Left lung (tissue), 10 donors: ENCODE data around the gene DAP. TPM values are rescaled to one million over a fixed set of nuclear protein-coding genes. Genes with fewer than 3 reads are reported as not detected.

Source experiments
- ATAC-seq: fragments of 200-7000 bp; cut with Tn5 transposase; one replicate; pipeline ENCODE4 v1.9.1; 2020; ENCODE audit warnings: moderate library complexity
- DNase-seq, 4 donors: peaks; one replicate each; pipeline ENCODE4 v3.0.0-alpha.2; 2013 to 2020
- H3K27ac ChIP-seq, 2 donors: fragments of 200-600 bp; sonication (generic) in 1 of 2; one replicate each; pipeline versions ENCODE4 v1.5.0 to v1.8.0; 2020 to 2021
- H3K27me3 ChIP-seq, 2 donors: fragments of 200-600 bp; sonication (generic) in 1 of 2; one replicate each; pipeline versions ENCODE4 v1.5.0 to v1.8.0; 2020 to 2021
- H3K36me3 ChIP-seq, 2 donors: fragments of 200-600 bp; sonication (generic) in 1 of 2; one replicate each; pipeline versions ENCODE4 v1.5.0 to v1.8.0; 2020 to 2021
- H3K4me1 ChIP-seq, 2 donors: fragments of 200-600 bp; one replicate each; pipeline ENCODE4 v1.8.0; 2021
- H3K4me3 ChIP-seq, 2 donors: fragments of 200-600 bp; sonication (generic) in 1 of 2; one replicate each; pipeline versions ENCODE4 v1.5.0 to v1.8.0; 2020 to 2021; ENCODE audit warnings: mild to moderate bottlenecking in 1 of 2
- H3K9me3 ChIP-seq, 2 donors: fragments of 200-600 bp; sonication (generic) in 1 of 2; one replicate each; pipeline versions ENCODE4 v1.5.0 to v1.8.0; 2020 to 2021
- intact Hi-C, 2 donors: fragments of 100-400 bp; cut with DNase I; formaldehyde crosslinking; loops; one replicate each; pipeline versions ENCODE4 v1.11.2 to v1.14.2; 2022
- polyA plus RNA-seq, 6 donors: library from polyadenylated mRNA; unstranded; fragments of 120-200 nt; gene quantifications; one replicate each; pipeline ENCODE4 v1.2.1, GENCODE V29; 2013; ENCODE audit not compliant: insufficient read length in 6 of 6
- total RNA-seq, 2 donors: library from RNA; stranded (reverse); fragmentation: NEBNext Ultra II Directional; extraction: Animal tissue kit (Norgen Biotek cat#: 25700); gene quantifications; one replicate each; pipeline ENCODE4 v1.2.1, GENCODE V29; 2021
- TF ChIP-seq, protein P1 (sequence below), 2 donors: fragments of 200-600 bp; sonication (generic) in 1 of 2; IDR thresholded peaks; one replicate each; pipeline versions ENCODE4 v1.5.0 to v1.8.0; 2021; ENCODE audit warnings: antibody characterized with exemption in 2 of 2
- donor health status: DM: no; HTN: yes; CAD: no.
- donor health status: DM: no; HTN: no; CAD: no.

DAP gene
- total and polyA plus RNA-seq, 8 donors, result 78.5 to 125 (median 107) TPM

DNA sequence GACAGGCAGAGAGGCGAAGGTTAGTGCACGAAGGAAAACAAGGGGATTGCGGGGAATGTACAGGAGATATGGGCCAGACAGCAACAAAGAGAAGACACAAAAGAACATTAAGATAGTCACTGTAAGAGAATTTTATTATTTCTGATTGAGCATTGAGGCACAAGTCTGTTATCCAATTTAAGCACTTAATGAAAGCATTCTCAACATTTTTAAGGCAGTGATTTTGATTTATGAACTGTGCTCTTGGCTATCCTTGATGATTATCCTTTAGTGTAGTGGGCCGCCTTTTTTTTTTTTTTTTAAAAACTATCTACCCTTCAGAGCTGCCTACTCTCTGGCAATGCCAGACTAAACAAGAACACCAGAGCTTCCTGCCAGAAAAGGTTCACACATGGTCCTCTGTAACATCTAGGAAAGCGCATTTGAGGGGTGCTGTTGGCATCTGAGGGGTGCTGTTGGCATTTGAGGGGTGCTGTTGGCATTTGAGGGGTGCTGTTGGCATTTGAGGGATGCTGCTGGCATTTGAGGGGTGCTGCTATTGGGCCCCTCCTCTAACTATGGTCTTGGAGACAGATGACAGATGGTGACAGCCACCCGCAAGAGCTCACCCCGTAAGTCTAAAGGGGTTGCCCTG, 3.0 kb downstream of the DAP start:
- no peak for DNase-seq
- H3K27ac ChIP-seq, result no peak overlapping the region
- ATAC-seq, result no peak
- TF ChIP-seq, protein P1, sequence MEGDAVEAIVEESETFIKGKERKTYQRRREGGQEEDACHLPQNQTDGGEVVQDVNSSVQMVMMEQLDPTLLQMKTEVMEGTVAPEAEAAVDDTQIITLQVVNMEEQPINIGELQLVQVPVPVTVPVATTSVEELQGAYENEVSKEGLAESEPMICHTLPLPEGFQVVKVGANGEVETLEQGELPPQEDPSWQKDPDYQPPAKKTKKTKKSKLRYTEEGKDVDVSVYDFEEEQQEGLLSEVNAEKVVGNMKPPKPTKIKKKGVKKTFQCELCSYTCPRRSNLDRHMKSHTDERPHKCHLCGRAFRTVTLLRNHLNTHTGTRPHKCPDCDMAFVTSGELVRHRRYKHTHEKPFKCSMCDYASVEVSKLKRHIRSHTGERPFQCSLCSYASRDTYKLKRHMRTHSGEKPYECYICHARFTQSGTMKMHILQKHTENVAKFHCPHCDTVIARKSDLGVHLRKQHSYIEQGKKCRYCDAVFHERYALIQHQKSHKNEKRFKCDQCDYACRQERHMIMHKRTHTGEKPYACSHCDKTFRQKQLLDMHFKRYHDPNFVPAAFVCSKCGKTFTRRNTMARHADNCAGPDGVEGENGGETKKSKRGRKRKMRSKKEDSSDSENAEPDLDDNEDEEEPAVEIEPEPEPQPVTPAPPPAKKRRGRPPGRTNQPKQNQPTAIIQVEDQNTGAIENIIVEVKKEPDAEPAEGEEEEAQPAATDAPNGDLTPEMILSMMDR (IDR thresholded peaks at IDR 0.05), result no peak
- H3K9me3 ChIP-seq, result no peaks in the 10 kb centered on the region
- H3K36me3 ChIP-seq, result peaks cover 0 to 25% of the 10 kb centered on the region in 2 donors
- H3K27me3 ChIP-seq, result no peaks in the 10 kb centered on the region
- no peak overlapping the region for H3K4me3 ChIP-seq
- intact Hi-C loops, result no loop called here
- peaks cover 5 to 53% of the 10 kb centered on the region in 2 donors for H3K4me1 ChIP-seq

DNA sequence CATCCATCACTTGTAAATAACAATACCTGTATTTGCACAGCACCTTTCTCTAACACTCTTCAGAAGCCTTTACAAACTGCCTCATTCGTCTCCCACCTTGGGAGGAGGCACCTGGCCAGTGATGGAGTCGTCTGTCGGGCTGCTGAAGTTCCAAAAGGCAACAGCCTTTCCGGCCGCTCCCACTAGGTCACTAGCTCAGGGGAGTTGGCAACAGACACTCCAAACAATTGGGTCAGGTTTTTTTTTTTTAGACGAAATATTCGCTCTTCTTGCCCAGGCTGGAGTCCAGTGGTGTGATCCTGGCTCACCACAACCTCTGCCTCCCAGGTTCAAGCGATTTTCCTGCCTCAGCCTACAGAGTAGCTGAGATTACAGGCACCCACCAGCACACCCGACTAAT, 4.0 kb downstream of the DAP start:
- DNase-seq (no peak), ATAC-seq (no peak)
- H3K27me3 ChIP-seq, result no peaks in the 10 kb centered on the region
- intact Hi-C loops, result no loop called here
- peaks cover 5 to 47% of the 10 kb centered on the region in 2 donors for H3K4me1 ChIP-seq
- no peak overlapping the region for H3K27ac ChIP-seq
- TF ChIP-seq, protein P1 (IDR thresholded peaks at IDR 0.05), result no peak
- no peaks in the 10 kb centered on the region for H3K9me3 ChIP-seq
- H3K36me3 ChIP-seq, result peaks cover 0 to 32% of the 10 kb centered on the region in 2 donors
- no peak overlapping the region for H3K4me3 ChIP-seq

DNA sequence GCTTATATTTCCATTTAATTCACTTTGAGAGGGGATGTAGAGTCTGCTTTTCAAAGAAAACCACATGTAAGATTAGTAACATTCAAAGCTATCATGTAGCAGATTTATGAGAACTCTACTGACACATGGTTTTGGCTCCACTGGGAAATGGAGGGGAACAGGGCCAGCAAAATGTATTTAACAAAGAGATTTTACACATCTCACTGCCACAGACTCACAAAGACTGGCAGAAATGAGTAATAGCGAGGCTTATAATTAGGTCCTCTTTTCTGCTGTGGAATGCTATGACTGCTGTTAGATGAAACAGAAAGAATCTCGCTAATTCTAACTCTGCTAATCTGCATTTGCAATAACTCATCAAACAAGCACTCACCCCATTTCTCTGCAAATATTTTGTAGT, 4.5 kb downstream of the DAP start:
- Histone ChIP-seq H3K27ac (no peak overlapping the region), H3K27me3 (no peaks in the 10 kb centered on the region), H3K4me1 (peaks cover 5 to 42% of the 10 kb centered on the region in 2 donors), H3K4me3 (no peak overlapping the region), H3K36me3 (peaks cover 0 to 32% of the 10 kb centered on the region in 2 donors), H3K9me3 (no peaks in the 10 kb centered on the region)
- DNase-seq, result no peak
- ATAC-seq, result no peak
- intact Hi-C loops, result no loop called here
- TF ChIP-seq, protein P1 (IDR thresholded peaks at IDR 0.05), result no peak

DNA sequence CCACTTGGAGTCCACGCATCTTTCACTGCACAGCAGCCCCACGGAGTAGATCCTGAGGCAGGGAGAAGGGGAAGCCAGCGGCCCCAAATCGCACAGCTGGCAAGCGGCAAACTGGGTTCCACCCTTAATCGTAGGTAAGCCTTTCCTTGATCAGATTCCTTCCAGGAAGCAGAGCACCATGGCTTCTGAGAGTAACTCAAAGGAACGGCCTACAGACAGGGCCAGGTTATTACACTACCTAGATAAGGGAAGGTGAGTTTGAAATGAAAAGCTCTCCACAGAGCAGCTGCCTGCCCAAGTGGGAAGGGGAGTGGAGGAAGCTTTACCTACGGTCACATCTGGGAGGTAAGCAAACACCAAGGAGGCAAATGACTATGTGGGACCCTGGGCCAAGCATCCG, 7.9 kb downstream of the DAP start:
- H3K4me1 ChIP-seq, result peaks cover 5 to 20% of the 10 kb centered on the region in 2 donors
- no peak overlapping the region for H3K4me3 ChIP-seq
- no peaks in the 10 kb centered on the region for H3K9me3 ChIP-seq
- no peak overlapping the region for H3K27ac ChIP-seq
- H3K27me3 ChIP-seq, result no peaks in the 10 kb centered on the region
- H3K36me3 ChIP-seq, result peaks cover 0 to 53% of the 10 kb centered on the region in 2 donors
- TF ChIP-seq, protein P1 (IDR thresholded peaks at IDR 0.05), result no peak
- DNase-seq, result no peak
- intact Hi-C loops, result no loop called here
- no peak for ATAC-seq

DNA sequence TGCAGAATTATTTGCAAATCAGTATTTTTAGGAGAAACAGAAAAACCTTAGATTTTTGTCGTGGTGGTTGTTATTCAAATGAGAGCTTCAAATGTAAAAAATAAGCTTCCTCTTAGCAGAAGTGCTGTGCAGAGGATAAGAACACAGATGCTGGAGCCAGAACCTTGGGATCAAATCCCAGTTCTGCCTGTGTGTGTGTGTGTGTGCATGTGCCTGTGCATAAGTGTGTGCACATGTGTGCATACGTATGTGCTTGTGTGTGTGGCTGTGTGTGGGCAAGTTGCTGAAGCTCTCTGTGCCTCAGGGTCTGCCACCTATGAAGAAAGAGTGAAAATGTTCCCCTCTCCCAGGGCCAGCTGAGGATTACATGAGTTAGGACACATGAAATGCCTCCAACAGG, 8.6 kb downstream of the DAP start:
- Histone ChIP-seq H3K4me3 (no peak overlapping the region), H3K4me1 (peaks cover 5 to 14% of the 10 kb centered on the region in 2 donors), H3K36me3 (peaks cover 0 to 60% of the 10 kb centered on the region in 2 donors), H3K27me3 (no peaks in the 10 kb centered on the region), H3K27ac (no peak overlapping the region), H3K9me3 (no peaks in the 10 kb centered on the region)
- intact Hi-C loops, result no loop called here
- TF ChIP-seq, protein P1 (IDR thresholded peaks at IDR 0.05), result no peak
- DNase-seq, result no peak
- no peak for ATAC-seq
